Stimulated activated CD4-positive, alpha-beta T cell treated with anti-CD3 and anti-CD28 coated beads, Interleukin-1b, Interleukin-23, amount 100 ng/mL, for 4 hours (primary cell): ENCODE results near the gene GPRIN1.
A peak's percentile ranks its signal among the peaks of the same experiment; 100 is the strongest.
"Not testable (repeated sequence)": the region's sequence is repeated elsewhere in the genome, so short reads cannot be mapped to it uniquely, and the experiment has no call there.

Experiments used
- DNase-seq, 2 donors: peaks; one replicate each; pipeline ENCODE4 v3.0.0-alpha.2; 2020; ENCODE audit warnings: low read depth in 2 of 2

GPRIN1 gene

GRCh38 chr5:176575066-176575465 lies 34.9 kb downstream of the GPRIN1 start:
- no peak for DNase-seq

- no peak for DNase-seq
Observed at GRCh38 chr5:176574297-176574591, 35.7 kb downstream of the GPRIN1 start.

- DNase-seq = peak; percentile 80
Observed at GRCh38 chr5:176573564-176574296, 36.2 kb downstream of the GPRIN1 start.

- DNase-seq = no peak
Observed at GRCh38 chr5:176570044-176570443, 39.9 kb downstream of the GPRIN1 start.

GRCh38 chr5:176568657-176569056 lies 41.3 kb downstream of the GPRIN1 start:
- no peak for DNase-seq

GRCh38 chr5:176565760-176566288 lies 44.1 kb downstream of the GPRIN1 start:
- DNase-seq = no peak

GRCh38 chr5:176564002-176564401 lies 46.0 kb downstream of the GPRIN1 start:
- DNase-seq = no peak

- DNase-seq = no peak
Observed at GRCh38 chr5:176562189-176562588, 47.8 kb downstream of the GPRIN1 start.

- DNase-seq = no peak
Observed at GRCh38 chr5:176561259-176561658, 48.7 kb downstream of the GPRIN1 start.

GRCh38 chr5:176560364-176560763 lies 49.6 kb downstream of the GPRIN1 start:
- DNase-seq = no peak

GRCh38 chr5:176559683-176560082 lies 50.3 kb downstream of the GPRIN1 start:
- DNase-seq = no peak

GRCh38 chr5:176557846-176558245 lies 52.1 kb downstream of the GPRIN1 start:
- no peak for DNase-seq

GRCh38 chr5:176553260-176554085 lies 56.5 kb downstream of the GPRIN1 start:
- no peak for DNase-seq

- DNase-seq = no peak
Observed at GRCh38 chr5:176552332-176552869, 57.6 kb downstream of the GPRIN1 start.

- DNase-seq = not testable (repeated sequence)
Observed at GRCh38 chr5:176550937-176551336, 59.0 kb downstream of the GPRIN1 start.

- no peak for DNase-seq
Observed at GRCh38 chr5:176550275-176550831, 59.6 kb downstream of the GPRIN1 start.

GRCh38 chr5:176549871-176550270 lies 60.1 kb downstream of the GPRIN1 start:
- DNase-seq = no peak

- DNase-seq = no peak
Observed at GRCh38 chr5:176548967-176549444, 61.0 kb downstream of the GPRIN1 start, which contains the start of gene CDHR2. CDHR2 (plus strand) TSS chr5:176549342; CDS start chr5:176565353, 16,011 bp downstream.

- no peak for DNase-seq
Observed at GRCh38 chr5:176547802-176548201, 62.2 kb downstream of the GPRIN1 start.
